WTC11 (cell line): Measurements from ENCODE around the gene CTH. TPM values are rescaled to one million over a fixed set of nuclear protein-coding genes. Genes with fewer than 3 reads are reported as not detected.
"Not testable (repeated sequence)": the region's sequence is repeated elsewhere in the genome, so short reads cannot be mapped to it uniquely, and the experiment has no call there.

Experiments
- ATAC-seq: fragments of 200-7000 bp; cut with Tn5 transposase; 2 replicates; pipeline ENCODE4 v1.10.0; 2021; ENCODE audit warnings: mild to moderate bottlenecking, moderate library complexity
- CTCF ChIA-PET: fragments of 300-600 bp; sonication (Branson Sonifier 250); formaldehyde crosslinking; loops from one replicate; lab custom pipeline; 2021; ENCODE audit warnings: antibody characterized with exemption; lab: Charles Lee
- POLR2A ChIA-PET: fragments of 350-600 bp; sonication (Branson Sonifier 250); formaldehyde crosslinking; loops from one replicate; lab custom pipeline; 2021; ENCODE audit warnings: antibody characterized with exemption; lab: Charles Lee
- DNase-seq: peaks from one replicate; pipeline ENCODE4 v3.0.0; 2021; ENCODE audit warnings: low spot score
- H3K27ac Mint-ChIP-seq: 2 replicates; pipeline ENCODE4 v1.8.0; 2021; ENCODE audit warnings: mixed read lengths
- H3K27me3 Mint-ChIP-seq: 2 replicates; pipeline ENCODE4 v1.8.0; 2021; ENCODE audit warnings: low read depth, mild to moderate bottlenecking, moderate library complexity, mixed read lengths
- H3K36me3 Mint-ChIP-seq: 2 replicates; pipeline ENCODE4 v1.8.0; 2021; ENCODE audit warnings: mixed read lengths
- H3K4me1 Mint-ChIP-seq: 2 replicates; pipeline ENCODE4 v1.8.0; 2022; ENCODE audit warnings: mixed read lengths
- H3K4me3 Mint-ChIP-seq: 2 replicates; pipeline ENCODE4 v1.8.0; 2021; ENCODE audit warnings: mild to moderate bottlenecking, moderate library complexity, mixed read lengths
- H3K9me3 Mint-ChIP-seq: 2 replicates; pipeline ENCODE4 v1.8.0; 2021; ENCODE audit warnings: mixed read lengths
- CREB1 ChIP-seq: sonication (generic); formaldehyde crosslinking; IDR thresholded peaks from 2 replicates; pipeline ENCODE4 v1.8.0; 2023; ENCODE audit warnings: mild to moderate bottlenecking, missing genetic modification reagents
- CREM ChIP-seq: sonication (generic); formaldehyde crosslinking; IDR thresholded peaks from 2 replicates; pipeline ENCODE4 v1.8.1; 2022; ENCODE audit warnings: mild to moderate bottlenecking, missing genetic modification reagents, moderate library complexity
- ESRRA ChIP-seq: sonication (generic); formaldehyde crosslinking; IDR thresholded peaks from 2 replicates; pipeline ENCODE4 v1.8.1; 2022; ENCODE audit warnings: mild to moderate bottlenecking, missing genetic modification reagents, borderline replicate concordance
- GABPB1 ChIP-seq: sonication (generic); formaldehyde crosslinking; IDR thresholded peaks from 2 replicates; pipeline ENCODE4 v1.8.1; 2023; ENCODE audit warnings: mild to moderate bottlenecking, missing genetic modification reagents
- GTF2I ChIP-seq: fragments of 250-450 bp; sonication (Bioruptor Pico); conservative IDR thresholded peaks from 2 replicates; pipeline ENCODE4 v1.4.0; 2021; ENCODE audit warnings: mild to moderate bottlenecking
- HMGA2 ChIP-seq: fragments of 250-450 bp; sonication (Bioruptor Pico); IDR thresholded peaks from 2 replicates; pipeline ENCODE4 v1.4.0; 2021; ENCODE audit warnings: mild to moderate bottlenecking, moderate library complexity
- JAZF1 ChIP-seq: fragments of 250-450 bp; sonication (Bioruptor Pico); IDR thresholded peaks from 2 replicates; pipeline ENCODE4 v1.9.0; 2021; ENCODE audit warnings: moderate library complexity, mild to moderate bottlenecking, inconsistent platforms
- JUN ChIP-seq: sonication (generic); formaldehyde crosslinking; IDR thresholded peaks from 2 replicates; pipeline ENCODE4 v1.8.0; 2023; ENCODE audit warnings: mild to moderate bottlenecking, missing genetic modification reagents
- TCF7 ChIP-seq: sonication (generic); formaldehyde crosslinking; IDR thresholded peaks from 2 replicates; pipeline ENCODE4 v1.8.0; 2022; ENCODE audit warnings: mild to moderate bottlenecking, low read depth, missing genetic modification reagents, moderate library complexity
- TP53 ChIP-seq: sonication (generic); formaldehyde crosslinking; IDR thresholded peaks from 2 replicates; pipeline ENCODE4 v1.8.1; 2023; ENCODE audit warnings: mild to moderate bottlenecking, missing genetic modification reagents
- ZNF671 ChIP-seq: fragments of 250-450 bp; sonication (Bioruptor Pico); IDR thresholded peaks from 2 replicates; pipeline ENCODE4 v1.8.0; 2021; ENCODE audit warnings: mild to moderate bottlenecking
- total RNA-seq: library from RNA; stranded (reverse); gene quantifications from 3 replicates; pipeline ENCODE4 v1.2.3, GENCODE V29; 2021
- TF ChIP-seq, protein P1 (sequence below): fragments of 250-450 bp; sonication (Bioruptor Pico); IDR thresholded peaks from 2 replicates; pipeline ENCODE4 v1.9.0; 2021; ENCODE audit warnings: mild to moderate bottlenecking

Gene CTH
- total RNA-seq, 1 experiment from 2014 or later: 27.8 TPM

GRCh38 chr1:70364439-70364838 lies 46.6 kb upstream of the CTH start (continued):
- TF ChIP-seq, protein P1, sequence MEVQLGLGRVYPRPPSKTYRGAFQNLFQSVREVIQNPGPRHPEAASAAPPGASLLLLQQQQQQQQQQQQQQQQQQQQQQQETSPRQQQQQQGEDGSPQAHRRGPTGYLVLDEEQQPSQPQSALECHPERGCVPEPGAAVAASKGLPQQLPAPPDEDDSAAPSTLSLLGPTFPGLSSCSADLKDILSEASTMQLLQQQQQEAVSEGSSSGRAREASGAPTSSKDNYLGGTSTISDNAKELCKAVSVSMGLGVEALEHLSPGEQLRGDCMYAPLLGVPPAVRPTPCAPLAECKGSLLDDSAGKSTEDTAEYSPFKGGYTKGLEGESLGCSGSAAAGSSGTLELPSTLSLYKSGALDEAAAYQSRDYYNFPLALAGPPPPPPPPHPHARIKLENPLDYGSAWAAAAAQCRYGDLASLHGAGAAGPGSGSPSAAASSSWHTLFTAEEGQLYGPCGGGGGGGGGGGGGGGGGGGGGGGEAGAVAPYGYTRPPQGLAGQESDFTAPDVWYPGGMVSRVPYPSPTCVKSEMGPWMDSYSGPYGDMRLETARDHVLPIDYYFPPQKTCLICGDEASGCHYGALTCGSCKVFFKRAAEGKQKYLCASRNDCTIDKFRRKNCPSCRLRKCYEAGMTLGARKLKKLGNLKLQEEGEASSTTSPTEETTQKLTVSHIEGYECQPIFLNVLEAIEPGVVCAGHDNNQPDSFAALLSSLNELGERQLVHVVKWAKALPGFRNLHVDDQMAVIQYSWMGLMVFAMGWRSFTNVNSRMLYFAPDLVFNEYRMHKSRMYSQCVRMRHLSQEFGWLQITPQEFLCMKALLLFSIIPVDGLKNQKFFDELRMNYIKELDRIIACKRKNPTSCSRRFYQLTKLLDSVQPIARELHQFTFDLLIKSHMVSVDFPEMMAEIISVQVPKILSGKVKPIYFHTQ (CRISPR knock-in tag): no peak
- TF ChIP-seq GABPB1 (CRISPR knock-in tag) (no peak), TCF7 (CRISPR knock-in tag) (no peak), TP53 (no peak), GTF2I (CRISPR knock-in tag) (no peak), CREM (CRISPR knock-in tag) (no peak), JUN (CRISPR knock-in tag) (no peak), HMGA2 (no peak), ESRRA (no peak)

DNA sequence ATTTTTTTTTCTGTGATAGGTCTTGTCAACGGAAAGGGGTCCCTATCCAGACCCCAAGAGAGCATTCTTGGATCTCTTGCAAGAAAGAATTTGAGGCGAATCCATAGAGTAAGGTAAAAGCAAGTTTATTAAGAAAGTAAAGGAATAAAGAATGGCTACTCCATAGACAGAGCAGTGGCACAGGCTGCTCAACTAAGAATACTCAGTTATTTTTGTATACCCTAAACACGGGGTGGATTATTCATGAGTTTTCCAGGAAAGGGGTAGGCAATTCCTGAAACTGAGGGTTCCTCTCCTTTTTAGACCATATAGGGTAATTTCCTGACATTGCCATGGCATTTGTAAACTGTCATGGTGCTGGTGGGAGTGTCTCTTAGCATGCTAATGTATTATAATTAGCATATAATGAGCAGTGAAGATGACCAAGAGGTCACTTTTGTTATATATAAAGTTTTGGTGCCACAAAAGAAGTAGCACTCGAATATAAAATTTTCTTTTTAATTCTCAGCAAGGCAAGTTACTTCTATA lies 44.6 kb upstream of the CTH start:
- H3K4me1 Mint-ChIP-seq: peaks cover 19% of the 10 kb centered on the region
- H3K27ac Mint-ChIP-seq, H3K36me3 Mint-ChIP-seq, H3K27me3 Mint-ChIP-seq, H3K9me3 Mint-ChIP-seq, POLR2A ChIA-PET, H3K4me3 Mint-ChIP-seq, CTCF ChIA-PET, DNase-seq, ATAC-seq: not testable (repeated sequence)

DNA sequence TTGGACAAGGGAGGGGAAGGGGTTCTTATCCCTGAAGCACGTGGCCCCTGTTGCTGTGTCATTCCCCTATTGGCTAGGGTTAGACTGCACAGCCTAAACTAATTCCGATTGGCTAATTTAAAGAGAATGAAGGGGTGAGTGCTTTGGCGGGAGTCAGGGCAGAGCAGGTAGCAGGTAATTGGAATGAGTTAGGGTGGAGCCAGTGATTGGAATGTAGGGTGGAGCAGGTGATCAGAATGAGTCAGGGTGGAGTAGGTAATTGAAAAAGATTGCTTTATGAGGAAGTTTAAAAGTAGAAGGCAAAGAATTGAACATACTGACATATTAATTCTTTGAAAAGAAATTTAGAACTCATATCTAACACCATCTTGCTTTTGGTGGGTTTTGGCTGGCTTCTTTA lies 44.1 kb upstream of the CTH start:
- ATAC-seq, H3K36me3 Mint-ChIP-seq, H3K4me3 Mint-ChIP-seq, CTCF ChIA-PET, POLR2A ChIA-PET, DNase-seq, H3K9me3 Mint-ChIP-seq, H3K27ac Mint-ChIP-seq, H3K27me3 Mint-ChIP-seq: not testable (repeated sequence)
- H3K4me1 Mint-ChIP-seq: peaks cover 14% of the 10 kb centered on the region

DNA sequence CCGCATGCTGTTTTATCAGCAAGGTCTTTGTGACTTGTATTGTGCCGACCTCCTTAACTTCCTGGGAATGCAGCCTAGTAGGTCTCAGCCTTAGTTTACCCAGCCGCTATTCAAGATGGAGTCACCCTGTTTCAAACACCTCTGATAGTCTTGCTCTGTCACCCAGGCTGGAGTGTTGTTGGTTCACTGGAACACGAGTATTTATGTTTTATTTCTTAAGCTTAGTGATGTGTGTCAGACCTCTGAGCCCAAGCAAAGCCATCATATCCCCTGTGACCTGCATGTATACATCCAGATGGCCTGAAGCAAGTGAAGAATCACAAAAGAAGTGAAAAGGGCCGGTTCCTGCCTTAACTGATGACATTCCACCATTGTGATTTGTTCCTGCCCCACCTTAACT lies 43.7 kb upstream of the CTH start:
- H3K27me3 Mint-ChIP-seq, H3K4me3 Mint-ChIP-seq, DNase-seq, H3K9me3 Mint-ChIP-seq, CTCF ChIA-PET, H3K36me3 Mint-ChIP-seq, POLR2A ChIA-PET, ATAC-seq, H3K27ac Mint-ChIP-seq: not testable (repeated sequence)
- H3K4me1 Mint-ChIP-seq: peaks cover 11% of the 10 kb centered on the region

DNA sequence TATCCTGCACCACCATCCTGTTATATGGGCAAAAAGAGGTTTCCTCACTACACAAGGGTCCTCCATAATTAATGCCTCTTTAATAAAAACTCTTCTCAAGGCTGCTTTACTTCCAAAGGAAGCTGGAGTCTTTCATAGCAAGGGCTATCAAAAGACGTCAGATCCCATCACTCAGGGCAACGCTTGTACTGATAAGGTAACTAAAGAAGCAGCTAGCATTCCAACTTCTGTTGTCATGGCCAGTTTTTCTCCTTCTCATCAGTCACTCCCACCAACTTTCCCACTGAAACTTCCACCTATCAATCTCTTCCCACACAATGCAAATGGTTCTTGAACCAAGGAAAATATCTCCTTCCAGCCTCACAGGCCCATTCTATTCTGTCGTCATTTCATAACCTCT lies 39.5 kb upstream of the CTH start:
- H3K9me3 Mint-ChIP-seq, H3K27me3 Mint-ChIP-seq, ATAC-seq, H3K27ac Mint-ChIP-seq, H3K4me3 Mint-ChIP-seq, POLR2A ChIA-PET, CTCF ChIA-PET, DNase-seq, H3K36me3 Mint-ChIP-seq: not testable (repeated sequence)
- peaks cover 20% of the 10 kb centered on the region; the same call in 1 of the 2 replicates for H3K4me1 Mint-ChIP-seq

DNA sequence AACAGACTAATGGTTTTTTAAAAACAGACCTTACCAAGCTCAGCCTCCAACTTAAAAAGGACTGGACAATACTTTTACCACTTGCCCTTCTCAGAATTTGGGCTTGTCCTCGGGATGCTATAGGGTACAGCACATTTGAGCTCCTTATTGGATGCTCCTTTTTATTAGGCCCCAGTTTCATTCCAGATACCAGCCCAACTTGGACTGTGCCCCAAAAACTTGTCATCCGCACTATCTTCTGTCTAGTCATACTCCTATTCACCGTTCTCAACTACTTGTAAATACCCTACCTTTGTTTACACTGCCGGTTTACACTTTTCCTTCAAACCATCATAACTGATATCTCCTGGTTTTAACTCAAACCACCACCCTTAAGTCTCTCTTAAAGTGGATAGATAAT lies 38.6 kb upstream of the CTH start:
- no peak for ATAC-seq
- no peak for DNase-seq
- CTCF ChIA-PET: no interaction called here
- Mint-ChIP-seq H3K27ac (no peak overlapping the region), H3K4me1 (peaks cover 16% of the 10 kb centered on the region; the same call in 1 of the 2 replicates), H3K27me3 (no peaks in the 10 kb centered on the region), H3K9me3 (no peaks in the 10 kb centered on the region)
- no peak for TF ChIP-seq ZNF671 (CRISPR knock-in tag)
- TF ChIP-seq CREB1 (CRISPR knock-in tag): no peak
- no peak for TF ChIP-seq JAZF1
- TF ChIP-seq, all 79 proteins: peak for 0
- Mint-ChIP-seq H3K36me3 (no peaks in the 10 kb centered on the region), H3K4me3 (no peak overlapping the region)
- POLR2A ChIA-PET: no interaction called here
